ENCODE measurements around the gene HSD17B11.
A peak's percentile ranks its signal among the peaks of the same experiment; 100 is the strongest.

The HSD17B11 gene

DNA sequence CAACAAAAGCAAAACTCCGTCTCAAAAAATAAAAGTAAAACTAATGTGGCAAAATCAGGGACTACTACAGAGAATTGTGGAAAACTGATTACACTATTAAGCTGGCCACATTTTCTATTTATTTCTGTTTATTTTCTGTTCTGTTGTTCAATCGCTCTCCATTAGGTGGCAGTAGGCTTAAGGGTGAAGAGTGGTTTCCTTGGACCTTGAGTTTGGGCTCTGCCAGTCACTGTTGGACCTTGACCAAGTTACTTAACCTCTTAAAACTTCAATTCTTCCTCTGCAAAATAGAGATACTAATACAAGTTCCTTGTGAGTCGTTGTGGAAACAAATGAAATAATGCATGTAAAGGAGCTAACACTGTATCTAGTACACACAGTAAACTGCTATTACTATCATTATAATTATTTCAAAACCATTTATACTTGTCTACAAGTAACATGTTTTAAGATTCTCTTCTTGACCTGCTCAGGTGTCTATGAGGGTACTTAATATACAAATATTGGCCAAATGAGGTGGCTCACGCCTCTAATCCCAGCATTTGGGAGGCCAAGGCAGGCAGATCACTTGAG is 15.2 kb downstream of the HSD17B11 start:
- peak; percentile 54 for DNase-seq (ENCODE audit: extremely low read depth, low read depth)

DNA sequence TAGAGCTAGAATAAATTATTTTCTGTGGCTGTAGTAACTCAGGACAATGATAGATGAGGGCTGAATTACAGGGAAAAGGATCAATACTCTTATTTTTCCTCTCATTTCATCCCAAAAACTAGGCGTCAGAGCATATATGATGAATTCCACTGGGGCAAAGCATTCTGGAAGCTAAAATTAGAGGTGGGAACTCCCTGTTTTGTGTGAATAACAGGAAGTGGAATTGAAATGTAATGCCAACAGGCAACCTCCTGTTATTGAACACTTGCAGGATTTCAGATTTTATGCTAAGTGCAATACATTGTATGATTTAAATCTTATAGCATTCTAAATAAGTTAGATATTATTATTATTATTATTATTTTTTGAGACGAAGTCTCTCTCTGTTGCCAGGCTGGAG is 20.9 kb downstream of the HSD17B11 start:
- H3K4me3 ChIP-seq (replicated peaks; ENCODE audit: low read depth, low read length), result no peak overlapping the region
- no peak for DNase-seq (ENCODE audit: extremely low read depth, low read depth)
- TF ChIP-seq, protein P1, sequence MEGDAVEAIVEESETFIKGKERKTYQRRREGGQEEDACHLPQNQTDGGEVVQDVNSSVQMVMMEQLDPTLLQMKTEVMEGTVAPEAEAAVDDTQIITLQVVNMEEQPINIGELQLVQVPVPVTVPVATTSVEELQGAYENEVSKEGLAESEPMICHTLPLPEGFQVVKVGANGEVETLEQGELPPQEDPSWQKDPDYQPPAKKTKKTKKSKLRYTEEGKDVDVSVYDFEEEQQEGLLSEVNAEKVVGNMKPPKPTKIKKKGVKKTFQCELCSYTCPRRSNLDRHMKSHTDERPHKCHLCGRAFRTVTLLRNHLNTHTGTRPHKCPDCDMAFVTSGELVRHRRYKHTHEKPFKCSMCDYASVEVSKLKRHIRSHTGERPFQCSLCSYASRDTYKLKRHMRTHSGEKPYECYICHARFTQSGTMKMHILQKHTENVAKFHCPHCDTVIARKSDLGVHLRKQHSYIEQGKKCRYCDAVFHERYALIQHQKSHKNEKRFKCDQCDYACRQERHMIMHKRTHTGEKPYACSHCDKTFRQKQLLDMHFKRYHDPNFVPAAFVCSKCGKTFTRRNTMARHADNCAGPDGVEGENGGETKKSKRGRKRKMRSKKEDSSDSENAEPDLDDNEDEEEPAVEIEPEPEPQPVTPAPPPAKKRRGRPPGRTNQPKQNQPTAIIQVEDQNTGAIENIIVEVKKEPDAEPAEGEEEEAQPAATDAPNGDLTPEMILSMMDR (IDR thresholded peaks at IDR 0.05; ENCODE audit: low read depth, low read length, missing control alignments), result no peak

More for the DNA sequence above, 15.2 kb downstream of the HSD17B11 start:
- TF ChIP-seq, protein P1 (IDR thresholded peaks at IDR 0.05; ENCODE audit: low read depth, low read length, missing control alignments), result peak; percentile 67
- no peak overlapping the region for H3K4me3 ChIP-seq (replicated peaks; ENCODE audit: low read depth, low read length)

DNA sequence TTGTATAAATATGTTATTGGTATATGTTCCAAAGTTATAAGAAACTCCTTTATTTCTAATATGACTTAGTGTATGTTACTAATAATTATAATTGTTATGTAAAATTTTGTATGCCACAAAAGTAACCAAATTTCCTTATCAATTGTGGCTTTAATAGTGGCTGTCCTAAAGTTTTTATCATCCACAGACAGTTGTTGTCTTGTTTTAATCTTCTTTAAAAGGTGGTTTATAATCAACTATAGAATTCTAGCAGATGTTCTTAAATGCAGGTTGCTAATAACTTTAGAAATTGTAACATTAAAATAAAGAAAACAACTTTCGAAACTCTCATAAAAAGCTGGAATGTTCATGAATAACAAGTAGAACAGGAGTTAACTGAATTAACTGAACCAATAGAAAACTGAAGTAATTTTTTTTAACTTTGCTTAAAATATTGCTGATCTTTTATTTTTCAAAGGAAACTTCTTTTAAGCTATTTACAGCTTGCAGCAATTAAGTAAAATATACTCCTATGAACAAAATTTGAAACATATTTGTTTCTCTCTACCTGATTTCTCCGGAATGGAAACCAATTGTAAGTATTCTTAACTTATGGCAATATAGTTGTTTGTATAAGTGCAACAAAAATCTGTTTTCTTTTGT is 24.3 kb downstream of the HSD17B11 start:
- no peak for DNase-seq (ENCODE audit: extremely low read depth, low read depth)
- TF ChIP-seq, protein P1 (IDR thresholded peaks at IDR 0.05; ENCODE audit: low read depth, low read length, missing control alignments), result no peak
- no peak overlapping the region for H3K4me3 ChIP-seq (replicated peaks; ENCODE audit: low read depth, low read length)

DNA sequence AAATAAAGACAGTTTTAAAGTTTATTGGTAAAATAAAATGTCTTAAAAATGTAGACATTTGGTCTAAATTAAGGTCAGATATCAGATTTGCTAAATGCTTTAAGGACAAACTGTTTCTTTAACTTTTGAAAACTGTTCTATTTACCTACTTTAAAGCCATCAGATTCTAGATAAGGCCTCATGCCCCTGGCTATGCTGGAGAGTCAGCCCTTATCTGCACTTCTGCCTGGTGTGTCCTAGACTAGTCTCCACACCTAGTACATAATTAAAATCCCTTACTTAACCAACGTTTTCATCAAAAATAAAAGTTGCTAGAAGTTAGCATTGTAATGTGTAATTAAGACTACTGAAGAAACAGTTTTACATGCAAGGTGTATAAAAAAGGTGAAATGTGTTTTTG is 25.6 kb downstream of the HSD17B11 start:
- TF ChIP-seq, protein P1 (IDR thresholded peaks at IDR 0.05; ENCODE audit: low read depth, low read length, missing control alignments), result no peak
- H3K4me3 ChIP-seq (replicated peaks; ENCODE audit: low read depth, low read length), result no peak overlapping the region
- no peak for DNase-seq (ENCODE audit: extremely low read depth, low read depth)

DNA sequence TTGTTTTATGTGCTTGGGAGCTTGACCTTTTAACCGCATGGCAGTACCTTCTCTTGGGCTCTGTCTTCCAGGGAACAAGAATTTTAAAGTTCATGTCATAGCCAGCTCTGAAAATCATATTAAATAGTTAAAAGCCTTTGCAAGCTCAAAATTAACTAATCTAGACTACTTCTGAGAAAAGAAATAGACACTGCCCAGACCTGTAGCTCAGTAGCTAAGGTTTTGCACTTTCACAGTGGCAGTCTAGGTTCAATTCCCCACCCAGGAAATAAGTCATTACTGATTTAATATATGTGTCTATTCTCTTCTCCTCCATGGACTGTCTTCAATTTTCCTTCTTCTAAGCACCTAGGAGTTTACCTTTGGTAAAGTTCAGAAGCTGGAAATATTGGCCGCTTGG is 27.4 kb downstream of the HSD17B11 start:
- TF ChIP-seq, protein P1 (IDR thresholded peaks at IDR 0.05; ENCODE audit: low read depth, low read length, missing control alignments), result no peak
- H3K4me3 ChIP-seq (replicated peaks; ENCODE audit: low read depth, low read length), result no peak overlapping the region
- DNase-seq (ENCODE audit: extremely low read depth, low read depth), result no peak

DNA sequence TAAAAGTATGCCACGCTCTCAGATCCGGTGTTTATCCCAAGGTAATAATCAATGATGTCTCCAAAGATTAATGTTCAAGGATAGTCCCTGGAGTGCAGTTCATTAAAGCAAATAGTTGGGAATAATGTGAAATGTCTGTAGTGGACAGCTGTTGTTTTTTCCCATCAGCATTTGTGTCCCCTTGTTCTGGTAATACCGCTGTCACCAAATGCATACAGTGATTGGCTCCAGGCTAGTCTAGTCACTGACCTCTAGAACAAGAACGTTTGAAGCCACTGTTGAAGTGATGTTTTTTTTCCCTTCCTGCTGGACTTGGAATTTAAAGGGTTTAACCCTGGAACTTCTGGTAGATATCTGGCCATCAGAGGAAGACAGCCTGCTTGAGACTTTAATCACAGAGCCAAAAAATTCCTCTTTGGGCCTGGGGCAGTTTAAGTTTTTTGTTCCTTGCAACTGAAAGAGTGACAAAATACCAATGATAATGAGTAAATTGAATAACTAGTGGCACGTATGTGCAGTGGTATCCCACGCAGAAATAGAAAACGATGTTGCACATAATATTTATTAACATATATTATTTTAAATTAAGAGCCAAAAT is 30.6 kb downstream of the HSD17B11 start:
- no peak overlapping the region for H3K4me3 ChIP-seq (replicated peaks; ENCODE audit: low read depth, low read length)
- no peak for DNase-seq (ENCODE audit: extremely low read depth, low read depth)
- TF ChIP-seq, protein P1 (IDR thresholded peaks at IDR 0.05; ENCODE audit: low read depth, low read length, missing control alignments), result no peak

Measured in HFF-Myc (cell line).